ENCODE results near the gene PRM1.

PRM1 gene

DNA sequence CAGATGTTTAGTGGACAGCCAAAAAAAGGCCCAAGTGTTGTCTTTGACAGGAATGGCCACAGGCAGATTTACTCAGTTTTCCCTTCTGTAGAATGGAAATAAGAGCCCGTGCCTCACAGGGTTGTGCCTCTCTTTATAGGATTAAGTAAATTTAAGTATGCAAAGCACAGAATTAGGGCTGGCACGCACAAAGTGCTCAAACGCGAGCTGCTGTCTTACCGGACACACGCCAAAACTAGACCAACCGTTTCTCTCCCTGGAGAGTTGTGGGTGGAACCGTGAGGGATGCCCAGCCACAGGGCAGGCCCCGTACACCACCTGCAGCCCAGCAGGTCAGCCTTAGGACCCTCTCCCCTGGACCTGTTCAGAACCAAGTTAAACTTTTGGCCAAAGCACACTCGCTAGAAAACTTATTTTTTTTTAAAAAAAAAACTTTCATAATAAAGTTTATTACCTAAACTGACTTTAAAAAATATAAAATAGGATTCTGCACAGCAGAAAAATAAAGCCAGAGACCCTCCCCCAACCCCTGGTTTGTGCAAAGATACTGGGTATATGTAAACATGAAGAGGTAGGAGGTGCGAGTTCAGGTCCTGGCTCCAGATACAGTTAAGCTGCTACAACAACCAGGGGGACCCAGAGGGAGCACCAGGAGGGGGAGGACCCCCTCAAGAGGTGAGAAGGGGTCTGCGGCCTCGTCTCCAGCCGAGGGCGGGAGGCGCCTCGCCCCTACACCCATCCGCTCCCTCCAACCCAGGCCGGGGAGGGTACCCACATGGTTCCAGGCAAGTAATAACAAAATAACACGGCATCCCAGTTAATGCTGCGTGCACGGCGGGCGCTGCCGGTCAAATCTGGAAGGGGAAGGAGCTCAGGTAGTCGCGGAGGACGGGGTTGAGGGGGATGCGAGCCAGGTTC, 26.9 kb downstream of the PRM1 start:
- DNase-seq (ENCODE audit: low spot score), result no peak

DNA sequence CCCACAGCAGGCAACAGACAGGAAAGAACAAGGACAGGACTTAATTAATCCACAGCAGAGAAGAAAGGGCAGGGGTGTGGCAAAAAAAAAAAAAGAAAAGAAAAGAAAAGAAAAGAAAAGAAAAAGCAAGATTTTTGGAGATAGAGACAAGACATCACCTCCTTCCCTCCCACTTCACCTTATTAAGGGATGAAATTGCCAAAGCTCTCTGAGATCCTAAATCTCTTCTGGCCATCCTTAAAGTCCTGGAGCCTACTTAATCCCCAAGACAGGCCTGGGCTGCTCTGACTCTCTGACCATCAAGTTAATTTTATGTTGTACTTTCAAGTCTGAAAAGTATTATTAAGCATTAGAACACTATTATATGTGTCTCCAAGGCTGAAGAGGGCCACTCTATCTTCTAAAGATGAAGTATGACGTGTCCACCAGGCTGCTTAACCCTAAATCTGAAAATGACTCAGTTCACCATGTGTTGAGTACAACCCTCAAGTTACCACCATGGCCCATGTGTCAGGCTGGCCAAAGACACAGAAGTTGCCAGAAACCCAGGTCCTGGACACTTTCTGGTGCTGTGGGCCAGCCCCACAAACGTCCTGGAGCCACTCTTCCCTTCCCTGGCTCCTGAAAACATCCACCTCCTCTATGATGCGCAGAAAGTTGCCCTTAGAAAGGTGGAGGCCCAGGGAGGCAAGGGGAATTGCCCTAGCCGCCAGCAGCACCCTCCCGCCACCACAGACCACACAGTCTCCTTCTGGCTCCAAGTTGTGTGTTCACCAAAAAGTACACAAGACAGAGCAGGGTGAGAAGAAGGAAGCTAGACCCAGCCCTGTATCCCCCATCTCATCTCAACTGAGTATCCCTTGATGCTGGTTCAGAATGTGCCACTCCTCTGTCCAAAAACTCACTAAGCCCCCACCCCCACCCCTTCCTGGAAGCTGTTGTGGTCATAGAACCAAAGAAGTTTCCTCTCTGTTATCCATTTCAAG, 27.8 kb downstream of the PRM1 start:
- no peak for DNase-seq (ENCODE audit: low spot score)

DNA sequence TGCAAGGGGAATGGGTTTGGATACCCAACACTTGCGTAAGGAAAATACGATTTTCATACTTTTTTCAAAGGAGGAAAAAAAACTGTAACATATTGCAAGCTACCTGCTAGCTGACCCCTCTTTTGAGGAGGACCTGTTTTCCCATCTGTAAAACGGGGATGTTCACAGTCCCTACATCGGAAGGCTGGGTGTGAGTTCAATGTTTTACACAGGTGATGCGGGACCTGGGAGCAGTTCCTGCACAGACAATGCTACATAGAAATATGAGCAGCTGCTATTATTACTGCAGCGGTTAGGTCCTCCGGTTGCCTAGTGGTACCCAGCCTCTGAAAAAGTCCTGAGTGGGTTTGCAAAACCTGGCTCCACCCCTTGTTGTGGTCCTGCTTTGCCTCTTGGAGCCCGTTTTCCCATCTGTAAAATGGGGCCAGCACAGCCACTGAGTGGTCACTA, 28.6 kb downstream of the PRM1 start:
- DNase-seq (ENCODE audit: low spot score), result no peak

DNA sequence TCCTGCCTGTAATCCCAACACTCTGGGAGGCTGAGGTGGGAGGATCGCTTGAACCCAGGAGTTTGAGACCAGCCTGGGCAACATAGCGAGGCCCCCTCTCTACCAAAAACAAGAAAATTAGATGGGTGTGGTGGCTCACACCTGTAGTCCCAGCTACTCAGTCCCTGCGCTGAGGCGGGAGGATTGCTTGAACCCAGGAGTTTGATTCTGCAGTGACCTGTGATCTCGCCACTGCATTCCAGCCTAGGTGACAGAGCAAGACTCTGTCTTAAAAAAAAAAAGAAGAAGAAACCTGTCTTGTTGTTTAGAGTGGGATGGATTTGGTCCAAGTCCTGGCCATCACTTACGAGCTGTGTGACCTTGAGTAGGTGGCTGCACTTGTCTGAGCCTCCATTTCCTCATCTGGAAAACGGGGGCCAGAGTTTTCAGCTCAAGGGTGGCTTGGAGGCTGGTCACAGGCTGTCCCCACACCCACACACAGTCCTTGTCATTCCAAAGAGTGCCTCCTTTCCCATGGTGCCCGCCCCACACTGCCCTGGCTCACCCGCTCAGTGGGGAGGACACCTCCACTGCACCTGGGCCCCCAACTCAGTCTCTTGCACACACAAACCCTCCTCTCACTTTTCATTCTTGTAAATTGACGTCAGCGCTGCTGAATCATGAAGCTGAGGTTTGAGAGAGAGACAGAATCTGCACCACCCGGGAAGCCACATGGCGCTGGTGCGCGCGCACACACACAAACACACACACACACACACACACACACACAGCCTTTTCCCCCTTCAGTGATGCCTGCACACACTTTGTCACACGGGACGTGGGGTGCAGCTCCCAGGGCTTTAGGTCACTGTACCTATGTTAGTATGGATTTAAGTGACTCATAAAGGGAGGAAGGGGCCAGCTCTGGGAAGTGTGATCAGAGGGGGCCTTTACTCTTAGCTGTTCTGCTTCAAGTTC, 29.3 kb downstream of the PRM1 start:
- DNase-seq (ENCODE audit: low spot score), result no peak

DNA sequence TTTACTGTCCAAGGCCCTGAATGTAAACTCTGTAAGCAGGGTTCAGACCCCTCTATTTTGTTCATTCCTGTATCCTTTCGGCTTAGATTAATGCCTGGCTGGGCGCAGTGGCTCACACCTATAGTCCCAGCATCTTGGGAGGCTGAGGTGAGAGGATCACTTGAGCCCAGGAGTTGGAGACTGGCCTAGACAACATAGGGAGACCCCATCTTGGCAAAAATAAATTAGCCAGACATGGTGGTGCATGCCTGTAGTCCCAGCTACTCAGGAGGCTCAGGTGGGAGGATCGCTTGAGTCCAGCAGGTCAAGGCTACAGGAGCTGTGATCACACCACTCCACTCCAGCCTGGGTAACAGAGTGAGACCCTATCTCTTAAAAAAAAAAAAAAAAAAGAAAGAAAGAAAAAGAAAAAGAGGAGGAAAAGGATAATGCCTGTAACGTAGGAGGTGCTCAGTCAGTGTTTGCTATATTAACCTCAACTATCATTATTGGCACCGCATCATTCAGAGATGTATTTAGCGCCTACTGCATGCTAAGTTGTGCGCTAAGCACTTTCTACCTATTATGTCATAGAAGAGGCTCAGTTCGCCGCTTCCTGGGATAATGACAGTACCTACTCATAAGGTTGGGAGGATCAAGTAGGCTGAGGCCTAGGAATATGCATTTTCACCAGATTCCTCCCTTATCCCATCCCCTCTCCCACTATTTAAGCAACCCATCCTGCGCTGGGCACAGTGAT, 30.2 kb downstream of the PRM1 start:
- no peak for DNase-seq (ENCODE audit: low spot score)

DNA sequence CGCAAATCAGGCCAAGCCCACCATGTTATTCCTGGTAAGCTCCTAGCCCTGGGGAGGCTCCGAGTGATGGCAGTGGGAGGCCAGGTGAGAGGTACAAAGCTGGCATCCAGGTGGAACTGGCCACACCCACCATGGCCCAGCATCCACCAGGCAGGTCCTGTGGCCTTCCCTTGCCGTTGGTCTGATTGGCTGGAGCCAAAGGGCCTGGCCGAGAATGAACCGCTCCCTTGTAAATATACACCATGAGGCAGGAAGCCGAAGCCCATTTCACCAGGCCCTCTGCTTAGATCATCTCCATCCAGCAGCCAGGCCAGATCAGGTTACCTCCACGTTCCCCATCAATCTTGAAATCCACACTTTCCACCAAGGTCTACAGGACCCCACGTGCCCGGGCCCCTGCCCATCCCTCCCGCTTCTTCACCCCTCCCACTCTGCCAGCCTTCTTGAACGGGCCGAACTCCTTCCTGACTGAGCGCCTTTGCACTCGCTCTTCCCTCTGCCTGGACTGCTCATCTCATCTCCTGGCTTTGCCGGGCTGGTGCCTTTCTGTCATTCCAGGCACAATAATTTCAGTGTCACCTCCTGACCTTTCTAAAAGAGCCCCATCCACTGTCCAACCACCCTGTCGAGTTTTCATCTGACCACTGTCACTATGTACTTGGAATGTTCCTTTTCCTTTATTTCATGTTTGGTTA, 30.9 kb downstream of the PRM1 start:
- no peak for DNase-seq (ENCODE audit: low spot score)

DNA sequence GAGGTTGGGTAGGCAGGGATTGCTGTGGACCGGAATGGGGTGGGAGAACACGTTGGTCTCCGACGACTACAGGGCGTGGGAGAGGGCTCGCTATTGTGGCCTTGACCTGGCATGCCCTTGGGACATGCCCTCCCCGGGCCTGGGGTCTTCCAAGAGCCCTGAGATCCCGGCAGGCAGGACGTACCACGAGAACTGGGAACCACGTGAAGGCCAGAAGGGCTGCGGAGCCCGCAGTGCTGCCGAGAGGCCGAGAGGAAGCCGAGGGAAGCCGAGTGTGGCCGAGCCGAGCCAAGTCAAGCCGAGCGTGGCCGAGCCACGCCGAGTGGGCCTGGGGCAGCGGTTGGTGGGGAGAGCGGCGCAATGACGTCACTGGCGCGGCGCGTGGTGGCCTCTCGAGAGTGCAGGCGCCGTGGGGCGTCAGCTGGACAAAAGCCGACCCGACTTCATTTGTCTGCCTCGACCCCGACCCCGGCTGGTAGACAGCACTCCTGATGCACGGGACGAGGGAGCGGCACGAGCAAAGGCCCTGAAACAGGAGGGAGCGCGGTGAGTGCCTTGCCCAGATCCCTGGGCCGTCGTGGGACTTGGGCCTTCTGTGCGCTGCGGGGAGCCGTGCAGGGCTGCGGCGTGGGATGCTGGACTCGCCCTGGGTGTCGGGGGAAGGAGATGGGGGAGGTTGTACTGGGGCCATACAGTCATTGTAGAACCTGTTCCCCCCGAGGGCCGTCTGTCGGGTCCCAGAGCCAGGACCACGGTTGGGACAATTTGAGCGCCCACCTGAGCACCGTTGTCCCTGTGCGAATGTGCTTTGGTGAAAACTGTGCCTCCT, 31.7 kb downstream of the PRM1 start:
- no peak for DNase-seq (ENCODE audit: low spot score)

DNA sequence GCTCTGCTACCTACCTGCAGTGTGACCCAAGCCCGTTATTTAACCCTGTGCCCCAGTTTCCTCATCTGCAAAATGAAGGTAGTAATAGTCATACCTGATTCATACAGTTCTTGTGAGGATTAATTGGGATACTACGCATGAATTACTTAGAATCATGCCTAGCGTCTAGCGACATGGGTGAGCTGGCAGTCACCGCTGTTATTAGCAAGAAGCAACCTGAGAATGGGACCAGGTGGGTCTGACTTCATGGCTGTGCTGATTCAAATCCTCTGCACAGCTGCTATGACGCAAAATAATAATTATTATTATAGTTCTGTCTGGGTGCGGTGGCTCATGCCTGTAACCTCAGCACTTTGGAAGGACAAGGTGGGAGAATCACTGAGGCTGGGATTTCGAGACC, 33.0 kb downstream of the PRM1 start:
- DNase-seq (ENCODE audit: low spot score), result no peak

DNA sequence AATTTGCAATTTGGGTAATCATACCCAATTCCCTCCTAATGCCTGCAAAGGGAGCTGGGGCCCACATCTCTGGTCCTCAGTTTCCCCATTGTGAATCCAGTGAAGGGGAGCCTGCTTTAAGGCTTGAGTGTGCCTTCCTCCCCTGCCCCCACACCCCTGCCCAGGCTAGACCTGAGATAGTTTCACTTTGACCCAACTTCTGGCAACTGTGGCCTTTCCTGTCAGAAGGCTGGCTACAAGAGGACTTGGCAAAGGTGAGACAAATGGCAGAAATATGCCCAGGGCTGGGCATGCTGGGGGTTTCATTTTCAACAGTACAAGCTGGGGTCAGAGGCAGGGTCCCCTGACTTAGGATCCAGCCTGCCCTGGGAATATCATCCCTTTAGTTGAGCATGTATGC, 35.1 kb downstream of the PRM1 start:
- no peak for DNase-seq (ENCODE audit: low spot score)

DNA sequence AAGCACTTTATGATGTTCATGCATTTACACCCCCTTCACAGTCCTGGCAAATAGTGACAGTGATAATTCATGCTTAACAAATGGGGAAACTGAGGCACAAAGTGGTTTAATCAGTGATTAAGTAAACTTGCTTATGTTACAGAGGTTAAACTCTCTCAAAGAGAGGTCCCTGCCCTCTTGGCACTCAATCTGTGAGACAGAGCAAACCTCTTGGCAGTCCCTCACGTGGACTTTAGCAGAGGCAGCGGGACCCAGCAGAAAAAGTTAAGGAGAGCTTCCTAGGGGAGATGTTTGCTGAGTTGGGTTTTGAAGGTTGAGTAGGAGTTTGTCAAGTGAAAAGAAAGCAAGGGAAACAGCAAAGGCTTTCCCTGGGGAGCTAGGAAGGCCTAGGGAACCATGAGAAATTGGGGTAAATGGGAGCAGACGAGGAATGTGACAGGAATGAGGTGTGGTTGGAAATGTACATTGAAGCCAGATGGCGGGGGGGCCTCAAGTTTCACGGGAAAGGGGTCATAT, 35.9 kb downstream of the PRM1 start:
- DNase-seq (ENCODE audit: low spot score), result no peak

DNA sequence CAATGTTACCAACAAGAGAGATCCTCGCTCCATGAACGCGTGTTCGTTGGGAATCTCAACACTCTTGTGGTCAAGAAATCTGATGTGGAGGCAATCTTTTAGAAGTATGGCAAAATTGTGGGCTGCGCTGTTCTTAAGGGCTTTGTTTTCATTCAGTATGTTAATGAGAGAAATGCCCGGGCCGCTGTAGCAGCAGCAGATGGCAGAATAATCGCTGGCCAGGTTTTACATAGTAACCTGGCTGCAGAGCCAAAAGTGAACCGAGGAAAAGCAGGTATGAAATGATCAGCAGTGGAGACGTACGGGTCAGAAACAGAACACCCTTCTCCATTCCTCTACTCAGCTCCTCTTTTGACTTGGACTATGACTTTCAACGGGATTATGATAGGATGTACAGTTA, 38.5 kb downstream of the PRM1 start:
- no peak for DNase-seq (ENCODE audit: low spot score)

DNA sequence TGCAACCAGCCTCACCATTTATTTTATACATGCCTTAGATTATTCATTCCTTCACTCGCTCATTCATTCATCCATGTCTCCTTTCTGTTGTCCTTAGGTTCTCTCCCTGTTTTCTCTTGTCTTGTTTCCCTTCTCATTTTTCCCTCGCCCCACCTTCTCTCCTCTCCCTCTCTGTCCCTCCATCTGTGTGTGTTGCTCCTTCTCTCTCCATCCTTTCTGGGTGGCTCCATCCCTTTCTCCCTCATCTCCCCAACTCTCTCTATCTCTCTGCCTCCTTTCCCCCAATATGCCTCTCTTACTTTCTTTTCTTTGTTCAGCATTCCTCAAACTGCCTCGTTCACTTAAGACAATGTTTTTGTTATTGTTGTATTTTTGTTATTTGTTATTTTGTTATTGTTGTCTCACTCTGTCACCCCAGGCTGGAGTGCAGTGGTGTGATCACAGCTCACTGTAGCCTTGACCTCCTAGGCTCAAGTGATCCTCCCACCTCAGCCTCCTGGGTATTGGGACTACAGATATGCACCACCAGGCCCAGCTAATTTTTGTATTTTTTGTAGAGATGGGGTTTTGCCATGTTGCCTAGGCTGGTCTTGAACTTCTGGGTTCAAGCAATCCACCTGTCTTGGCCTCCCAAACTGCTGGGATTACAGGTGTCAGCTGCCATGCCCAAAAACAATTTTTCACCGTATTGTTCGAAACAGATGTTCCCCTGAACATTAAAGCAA, 39.5 kb downstream of the PRM1 start:
- no peak for DNase-seq (ENCODE audit: low spot score)

DNA sequence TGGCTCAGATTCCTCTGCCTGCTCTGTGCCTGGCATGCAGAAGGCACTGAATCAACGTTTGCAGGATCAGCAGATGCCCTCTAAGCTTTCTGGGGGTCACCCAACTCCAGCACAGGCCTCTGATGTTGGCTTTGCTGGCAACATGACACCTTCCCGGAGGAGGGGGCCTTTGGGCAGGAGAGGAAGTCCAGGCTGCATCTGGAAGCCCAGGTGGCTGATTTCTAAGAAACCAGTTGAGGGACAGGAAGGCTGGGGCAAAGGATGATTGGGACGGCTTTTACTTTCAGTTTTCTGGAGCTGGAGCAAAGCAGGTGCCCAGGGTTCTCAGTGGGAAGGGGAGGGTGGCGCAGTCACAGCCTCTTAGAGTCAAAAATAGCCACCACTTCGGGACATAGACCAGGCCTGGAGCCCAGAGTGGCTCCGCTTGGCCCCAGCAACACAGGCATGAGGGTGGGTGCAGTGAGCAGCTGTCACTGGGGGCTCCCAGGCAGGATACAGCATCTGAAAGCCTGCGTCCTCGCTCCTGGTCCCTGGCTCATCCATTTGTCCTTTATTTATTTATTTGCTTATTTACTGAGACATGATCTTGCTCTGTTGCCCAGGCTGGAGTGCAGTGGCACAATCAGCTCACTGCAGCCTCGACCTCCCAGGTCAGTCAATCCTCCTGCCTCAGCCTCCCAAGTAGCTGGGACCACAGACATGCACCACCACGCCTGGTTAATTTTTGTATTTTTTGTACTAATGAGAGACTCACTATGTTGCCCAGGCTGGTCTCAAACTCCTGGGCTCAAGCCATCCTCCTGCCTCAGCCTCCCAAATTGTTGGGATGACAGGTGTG, 40.3 kb downstream of the PRM1 start:
- no peak for DNase-seq (ENCODE audit: low spot score)

DNA sequence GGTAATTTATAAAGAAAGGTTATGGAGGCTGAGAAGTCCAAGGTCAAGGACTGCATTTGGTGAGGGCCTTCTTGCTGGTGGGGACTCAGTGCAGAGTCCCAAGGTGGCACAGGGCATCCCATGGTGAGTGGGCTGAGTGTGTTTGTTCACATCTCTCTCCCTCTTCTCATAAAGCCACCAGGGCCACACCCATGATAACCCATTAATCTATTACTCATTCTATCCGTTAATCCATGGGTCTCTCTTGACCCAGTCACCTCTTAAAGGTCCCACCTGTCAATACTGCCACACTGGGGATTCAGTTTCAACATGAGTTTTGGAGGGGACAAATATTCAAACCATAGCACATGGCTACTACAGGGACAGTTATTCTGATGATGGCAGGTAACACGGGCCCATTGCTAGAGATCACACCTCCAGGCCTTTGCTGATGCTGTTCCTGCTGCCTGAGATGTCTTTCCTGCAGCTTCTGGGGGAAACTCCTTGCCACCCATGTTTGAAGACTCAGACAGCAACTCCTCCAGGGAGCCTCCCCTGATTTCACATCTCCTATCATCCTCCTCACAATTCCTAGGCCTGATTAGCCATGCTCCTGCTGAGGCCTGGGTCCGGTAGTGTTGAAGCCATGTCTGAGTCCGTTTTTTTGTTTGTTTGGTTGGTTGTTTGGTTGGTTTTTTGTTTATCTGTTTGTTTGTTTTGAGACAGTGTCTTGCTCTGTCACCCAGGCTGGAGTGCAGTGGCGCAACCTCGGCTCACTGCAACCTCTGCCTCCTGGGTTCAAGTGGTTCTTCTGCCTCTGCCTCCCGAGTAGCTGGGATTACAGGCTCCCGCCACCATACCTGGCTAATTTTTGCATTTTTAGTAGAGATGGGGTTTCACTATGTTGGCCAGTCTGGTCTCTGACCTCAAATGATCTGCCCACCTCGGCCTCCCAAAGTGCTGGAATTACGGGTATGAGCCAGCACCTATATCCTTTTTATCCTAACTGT, 41.2 kb downstream of the PRM1 start:
- DNase-seq (ENCODE audit: low spot score), result no peak

DNA sequence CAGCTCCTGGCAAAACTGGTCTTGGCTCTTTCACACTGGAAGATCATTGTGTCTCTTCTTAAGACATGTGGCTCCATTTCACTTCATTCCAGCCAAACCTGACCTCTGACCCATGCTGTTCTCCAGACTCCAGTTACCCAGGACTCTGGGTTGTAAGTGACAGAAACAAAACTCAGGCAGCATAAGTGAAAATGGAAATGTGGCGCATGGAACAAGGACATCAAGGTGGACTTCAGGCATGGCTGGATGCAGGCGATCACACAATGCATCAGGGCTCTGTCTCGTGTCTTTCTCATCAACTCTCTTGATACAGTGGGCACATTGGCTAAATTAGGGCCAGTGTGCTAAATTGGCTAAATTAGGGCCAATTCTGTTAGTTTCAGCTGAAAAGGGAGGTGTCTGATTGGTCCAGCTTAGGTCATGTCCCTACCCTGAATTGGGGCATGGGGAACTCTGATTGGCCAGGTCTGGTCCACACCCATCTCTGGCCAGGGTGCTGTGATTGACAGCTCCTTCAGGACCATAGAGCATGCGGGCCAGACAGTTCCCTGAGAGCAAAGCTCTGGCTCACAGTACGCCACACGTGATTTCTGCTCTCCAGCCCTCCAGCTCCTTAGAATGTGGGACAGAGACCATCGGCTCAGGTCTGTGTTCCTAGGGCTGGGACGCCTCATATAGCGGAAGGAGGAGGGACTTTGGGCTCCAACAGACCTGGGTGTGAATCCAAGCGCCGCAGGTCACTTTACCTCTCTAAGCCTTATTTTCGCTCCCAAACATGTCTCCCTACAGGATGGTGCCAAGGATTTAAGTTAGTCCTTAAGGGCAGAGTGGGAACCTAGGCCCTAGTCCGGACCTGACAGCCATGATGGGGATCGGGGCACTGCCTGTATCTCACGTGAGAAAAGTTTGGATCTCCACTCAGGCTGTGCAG, 42.6 kb downstream of the PRM1 start:
- DNase-seq (ENCODE audit: low spot score), result no peak

Measured in AG20443 (cell line).